ENCODE measurements around the gene ZBTB47.

Gene ZBTB47

GRCh38 chr3:42685891-42686820 is 32.7 kb downstream of the ZBTB47 start:
- TF ChIP-seq, protein P1, sequence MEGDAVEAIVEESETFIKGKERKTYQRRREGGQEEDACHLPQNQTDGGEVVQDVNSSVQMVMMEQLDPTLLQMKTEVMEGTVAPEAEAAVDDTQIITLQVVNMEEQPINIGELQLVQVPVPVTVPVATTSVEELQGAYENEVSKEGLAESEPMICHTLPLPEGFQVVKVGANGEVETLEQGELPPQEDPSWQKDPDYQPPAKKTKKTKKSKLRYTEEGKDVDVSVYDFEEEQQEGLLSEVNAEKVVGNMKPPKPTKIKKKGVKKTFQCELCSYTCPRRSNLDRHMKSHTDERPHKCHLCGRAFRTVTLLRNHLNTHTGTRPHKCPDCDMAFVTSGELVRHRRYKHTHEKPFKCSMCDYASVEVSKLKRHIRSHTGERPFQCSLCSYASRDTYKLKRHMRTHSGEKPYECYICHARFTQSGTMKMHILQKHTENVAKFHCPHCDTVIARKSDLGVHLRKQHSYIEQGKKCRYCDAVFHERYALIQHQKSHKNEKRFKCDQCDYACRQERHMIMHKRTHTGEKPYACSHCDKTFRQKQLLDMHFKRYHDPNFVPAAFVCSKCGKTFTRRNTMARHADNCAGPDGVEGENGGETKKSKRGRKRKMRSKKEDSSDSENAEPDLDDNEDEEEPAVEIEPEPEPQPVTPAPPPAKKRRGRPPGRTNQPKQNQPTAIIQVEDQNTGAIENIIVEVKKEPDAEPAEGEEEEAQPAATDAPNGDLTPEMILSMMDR (IDR thresholded peaks at IDR 0.05; ENCODE audit: low read depth, low read length), result no peak
- DNase-seq (ENCODE audit: low read depth, low spot score), result no peak
- in situ Hi-C loops (cut with HindIII; ENCODE audit: low sequenced_read_pairs), result no loop called here
- no peak overlapping the region for H3K4me3 ChIP-seq (ENCODE audit: low read depth, low read length)

GRCh38 chr3:42686832-42687650 is 33.5 kb downstream of the ZBTB47 start:
- TF ChIP-seq, protein P1 (IDR thresholded peaks at IDR 0.05; ENCODE audit: low read depth, low read length), result no peak
- no peak for DNase-seq (ENCODE audit: low read depth, low spot score)
- in situ Hi-C loops (cut with HindIII; ENCODE audit: low sequenced_read_pairs), result no loop called here
- H3K4me3 ChIP-seq (ENCODE audit: low read depth, low read length), result no peak overlapping the region

DNA sequence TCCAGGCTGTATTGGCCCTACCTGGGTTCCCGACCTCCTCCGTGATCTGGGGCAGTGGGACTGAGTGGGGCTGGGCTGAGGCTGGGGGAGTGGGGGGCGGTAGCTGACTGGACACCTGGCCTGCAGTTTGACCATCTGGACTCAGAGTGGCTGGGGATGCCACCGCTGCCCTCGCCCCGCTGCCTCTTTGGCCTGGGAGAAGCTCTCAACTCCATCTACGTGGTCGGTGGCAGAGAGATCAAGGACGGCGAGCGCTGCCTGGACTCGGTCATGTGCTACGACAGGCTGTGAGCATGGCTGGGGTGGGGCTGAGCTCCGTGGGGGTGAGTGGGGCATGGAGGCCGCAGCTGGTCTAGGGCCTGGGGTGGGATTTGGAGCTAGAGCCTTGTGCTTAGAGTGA is 34.5 kb downstream of the ZBTB47 start:
- DNase-seq (ENCODE audit: low read depth, low spot score), result no peak
- TF ChIP-seq, protein P1 (IDR thresholded peaks at IDR 0.05; ENCODE audit: low read depth, low read length), result no peak
- in situ Hi-C loops (cut with HindIII; ENCODE audit: low sequenced_read_pairs), result no loop called here
- no peak overlapping the region for H3K4me3 ChIP-seq (ENCODE audit: low read depth, low read length)

DNA sequence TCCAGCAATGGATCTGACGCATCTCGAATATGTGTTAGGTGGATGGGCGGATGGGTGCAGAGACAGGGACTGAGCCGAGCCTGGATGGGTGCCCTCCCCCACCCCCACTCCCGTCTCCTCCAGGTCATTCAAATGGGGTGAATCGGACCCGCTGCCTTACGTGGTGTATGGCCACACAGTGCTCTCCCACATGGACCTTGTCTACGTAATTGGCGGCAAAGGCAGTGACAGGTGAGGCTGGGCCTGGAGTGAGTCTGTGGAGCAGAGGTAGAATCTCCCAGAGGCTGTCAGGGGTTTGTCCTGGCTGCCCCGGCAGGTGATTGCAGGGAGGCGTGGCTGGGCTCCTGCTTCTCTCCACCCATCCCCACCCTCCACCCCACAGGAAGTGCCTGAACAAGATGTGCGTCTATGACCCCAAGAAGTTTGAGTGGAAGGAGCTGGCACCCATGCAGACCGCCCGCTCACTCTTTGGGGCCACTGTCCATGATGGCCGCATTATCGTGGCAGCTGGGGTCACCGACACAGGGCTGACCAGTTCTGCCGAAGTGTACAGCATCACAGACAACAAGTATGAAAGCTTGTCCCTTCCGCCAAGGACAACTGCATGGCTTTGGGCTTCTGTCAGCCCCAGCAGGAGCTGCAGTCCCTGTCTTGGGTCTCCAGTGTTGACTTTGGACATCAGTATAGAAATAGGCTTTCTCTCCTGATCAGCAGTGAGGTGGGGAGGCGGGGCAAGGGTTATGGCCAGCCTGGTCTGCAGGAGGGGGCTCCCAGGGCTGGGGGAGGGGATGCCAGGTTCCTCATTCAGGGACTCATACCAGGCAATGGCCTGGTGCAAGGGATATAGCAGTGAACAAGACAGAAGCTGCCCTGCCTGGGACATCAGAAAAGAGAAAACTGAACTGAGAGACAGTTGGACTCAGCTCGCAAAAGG is 35.3 kb downstream of the ZBTB47 start:
- DNase-seq (ENCODE audit: low read depth, low spot score), result no peak
- H3K4me3 ChIP-seq (ENCODE audit: low read depth, low read length), result no peak overlapping the region
- TF ChIP-seq, protein P1 (IDR thresholded peaks at IDR 0.05; ENCODE audit: low read depth, low read length), result no peak
- in situ Hi-C loops (cut with HindIII; ENCODE audit: low sequenced_read_pairs), result no loop called here

- H3K4me3 ChIP-seq (ENCODE audit: low read depth, low read length), result no peak overlapping the region
- TF ChIP-seq, protein P1 (IDR thresholded peaks at IDR 0.05; ENCODE audit: low read depth, low read length), result no peak
- DNase-seq (ENCODE audit: low read depth, low spot score), result no peak
- in situ Hi-C loops (cut with HindIII; ENCODE audit: low sequenced_read_pairs), result no loop called here
Observed at GRCh38 chr3:42689421-42690014, 36.0 kb downstream of the ZBTB47 start.
